PFSK-1 (cell line): ENCODE data around the gene ZNF45.
A peak's percentile ranks its signal among the peaks of the same experiment; 100 is the strongest.

ENCODE experiments used
- FOXP2 ChIP-seq: optimal IDR thresholded peaks from 2 replicates; pipeline ENCODE3; 2011; ENCODE audit warnings: borderline replicate concordance, control low read depth, inconsistent platforms; ENCODE audit not compliant: insufficient read depth; ENCODE audit errors: extremely low read length, extremely low read depth
- POLR2AphosphoS5 ChIP-seq: IDR thresholded peaks from 2 replicates; pipeline ENCODE4 v1.6.1; 2012; ENCODE audit warnings: low read depth, mild to moderate bottlenecking, control low read depth, low read length, moderate library complexity
- SIN3A ChIP-seq: IDR thresholded peaks from 2 replicates; pipeline ENCODE4 v1.6.1; 2012; ENCODE audit warnings: mild to moderate bottlenecking, low read length, moderate library complexity, borderline replicate concordance; ENCODE audit not compliant: insufficient read depth
- TAF1 ChIP-seq: IDR thresholded peaks from 2 replicates; pipeline ENCODE4 v1.6.1; 2012; ENCODE audit warnings: low read length, control low read depth, borderline replicate concordance; ENCODE audit not compliant: insufficient read depth
- TF ChIP-seq, protein P1 (sequence below), 2 experiments: IDR thresholded peaks; 2 replicates each; pipeline versions ENCODE4 v1.6.1 to v1.8.0; 2011 to 2012; ENCODE audit warnings: low read depth in 2 of 2, low read length in 2 of 2, control low read depth in 1 of 2, inconsistent platforms in 1 of 2, mild to moderate bottlenecking in 1 of 2, moderate library complexity in 1 of 2; ENCODE audit not compliant: insufficient read depth in 1 of 2

ZNF45 gene

GRCh38 chr19:43950834-43951645 is 16.0 kb upstream of the ZNF45 start, which contains the start of gene ZNF221:
ZNF221 (plus strand) TSS chr19:43951228; CDS start chr19:43962727, 11,499 bp downstream.
- TF ChIP-seq, protein P1, sequence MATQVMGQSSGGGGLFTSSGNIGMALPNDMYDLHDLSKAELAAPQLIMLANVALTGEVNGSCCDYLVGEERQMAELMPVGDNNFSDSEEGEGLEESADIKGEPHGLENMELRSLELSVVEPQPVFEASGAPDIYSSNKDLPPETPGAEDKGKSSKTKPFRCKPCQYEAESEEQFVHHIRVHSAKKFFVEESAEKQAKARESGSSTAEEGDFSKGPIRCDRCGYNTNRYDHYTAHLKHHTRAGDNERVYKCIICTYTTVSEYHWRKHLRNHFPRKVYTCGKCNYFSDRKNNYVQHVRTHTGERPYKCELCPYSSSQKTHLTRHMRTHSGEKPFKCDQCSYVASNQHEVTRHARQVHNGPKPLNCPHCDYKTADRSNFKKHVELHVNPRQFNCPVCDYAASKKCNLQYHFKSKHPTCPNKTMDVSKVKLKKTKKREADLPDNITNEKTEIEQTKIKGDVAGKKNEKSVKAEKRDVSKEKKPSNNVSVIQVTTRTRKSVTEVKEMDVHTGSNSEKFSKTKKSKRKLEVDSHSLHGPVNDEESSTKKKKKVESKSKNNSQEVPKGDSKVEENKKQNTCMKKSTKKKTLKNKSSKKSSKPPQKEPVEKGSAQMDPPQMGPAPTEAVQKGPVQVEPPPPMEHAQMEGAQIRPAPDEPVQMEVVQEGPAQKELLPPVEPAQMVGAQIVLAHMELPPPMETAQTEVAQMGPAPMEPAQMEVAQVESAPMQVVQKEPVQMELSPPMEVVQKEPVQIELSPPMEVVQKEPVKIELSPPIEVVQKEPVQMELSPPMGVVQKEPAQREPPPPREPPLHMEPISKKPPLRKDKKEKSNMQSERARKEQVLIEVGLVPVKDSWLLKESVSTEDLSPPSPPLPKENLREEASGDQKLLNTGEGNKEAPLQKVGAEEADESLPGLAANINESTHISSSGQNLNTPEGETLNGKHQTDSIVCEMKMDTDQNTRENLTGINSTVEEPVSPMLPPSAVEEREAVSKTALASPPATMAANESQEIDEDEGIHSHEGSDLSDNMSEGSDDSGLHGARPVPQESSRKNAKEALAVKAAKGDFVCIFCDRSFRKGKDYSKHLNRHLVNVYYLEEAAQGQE (IDR thresholded peaks at IDR 0.05; ENCODE audit: insufficient read depth in 1 of 2, low read depth in 2 of 2, low read length in 2 of 2), result peak in 1 of 2 experiments; percentile 60; a peak in 1 of 4 replicates
- TF ChIP-seq POLR2AphosphoS5, result peak; percentile 57
- no peak for TF ChIP-seq FOXP2
- TF ChIP-seq TAF1, result peak; percentile 79; the same call in 1 of the 2 replicates
- TF ChIP-seq SIN3A, result peak; percentile 64; the same call in 1 of the 2 replicates

GRCh38 chr19:43941209-43941608 is 6.1 kb upstream of the ZNF45 start:
- TF ChIP-seq, protein P1 (IDR thresholded peaks at IDR 0.05; ENCODE audit: insufficient read depth in 1 of 2, low read depth in 2 of 2, low read length in 2 of 2), result no peak
- TF ChIP-seq POLR2AphosphoS5 (no peak), SIN3A (no peak), TAF1 (no peak), FOXP2 (no peak)

- no peak for TF ChIP-seq SIN3A
- no peak for TF ChIP-seq TAF1
- TF ChIP-seq, protein P1 (IDR thresholded peaks at IDR 0.05; ENCODE audit: insufficient read depth in 1 of 2, low read depth in 2 of 2, low read length in 2 of 2), result no peak
- no peak for TF ChIP-seq FOXP2
- TF ChIP-seq POLR2AphosphoS5, result no peak
Observed at GRCh38 chr19:43940719-43941118, 5.6 kb upstream of the ZNF45 start.

GRCh38 chr19:43939557-43940260 is 4.6 kb upstream of the ZNF45 start:
- no peak for TF ChIP-seq FOXP2

GRCh38 chr19:43936188-43936587 is 1.1 kb upstream of the ZNF45 start:
- TF ChIP-seq TAF1 (no peak), SIN3A (no peak), FOXP2 (no peak), POLR2AphosphoS5 (no peak)
- TF ChIP-seq, protein P1 (IDR thresholded peaks at IDR 0.05; ENCODE audit: insufficient read depth in 1 of 2, low read depth in 2 of 2, low read length in 2 of 2), result no peak
